Stimulated activated CD8-positive, alpha-beta memory T cell treated with anti-CD3 and anti-CD28 coated beads, Interleukin-12 subunit alpha, Interleukin-12 subunit beta, amount 100 ng/mL, for 24 hours (primary cell): ENCODE results near the gene RPRD1B.
"Not testable (repeated sequence)": the region's sequence is repeated elsewhere in the genome, so short reads cannot be mapped to it uniquely, and the experiment has no call there.

Experiments used
- DNase-seq: peaks from one replicate; pipeline ENCODE4 v3.0.0-alpha.2; 2020; ENCODE audit errors: extremely low read depth

The RPRD1B gene

GRCh38 chr20:38104285-38104684 lies 70.7 kb downstream of the RPRD1B start:
- DNase-seq: no peak

GRCh38 chr20:38106461-38106860 lies 72.9 kb downstream of the RPRD1B start:
- no peak for DNase-seq

DNA sequence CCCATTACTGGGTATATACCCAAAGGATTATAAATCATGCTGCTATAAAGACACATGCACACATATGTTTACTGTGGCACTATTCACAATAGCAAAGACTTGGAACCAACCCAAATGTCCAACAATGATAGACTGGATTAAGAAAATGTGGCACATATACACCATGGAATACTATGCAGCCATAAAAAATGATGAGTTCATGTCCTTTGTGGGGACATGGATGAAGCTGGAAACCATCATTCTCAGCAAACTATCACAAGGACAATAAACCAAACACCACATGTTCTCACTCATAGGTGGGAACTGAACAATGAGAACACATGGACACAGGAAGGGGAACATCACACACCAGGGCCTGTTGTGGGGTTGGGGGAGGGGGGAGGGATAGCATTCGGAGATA lies 73.8 kb downstream of the RPRD1B start:
- not testable (repeated sequence) for DNase-seq

DNA sequence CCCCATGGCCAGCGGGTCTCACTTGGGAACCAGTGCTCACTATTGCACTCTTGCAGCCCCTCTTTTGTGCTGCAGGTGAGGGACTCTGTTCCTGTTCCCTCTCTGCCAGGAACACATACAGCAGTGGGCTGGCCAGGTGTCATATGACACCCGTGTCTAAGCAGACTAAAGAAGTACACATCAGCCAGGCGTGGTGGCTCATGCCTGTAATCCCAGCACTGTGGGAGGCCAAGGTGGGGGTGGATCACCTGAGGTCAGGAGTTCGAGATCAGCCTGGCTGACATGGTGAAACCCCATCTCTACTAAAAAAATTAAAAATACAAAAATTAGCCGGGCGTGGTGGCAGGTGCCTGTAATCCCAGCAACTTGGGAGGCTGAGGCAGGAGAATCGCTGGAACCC lies 74.4 kb downstream of the RPRD1B start:
- DNase-seq: not testable (repeated sequence)

GRCh38 chr20:38108438-38108985 lies 75.0 kb downstream of the RPRD1B start:
- DNase-seq: no peak

DNA sequence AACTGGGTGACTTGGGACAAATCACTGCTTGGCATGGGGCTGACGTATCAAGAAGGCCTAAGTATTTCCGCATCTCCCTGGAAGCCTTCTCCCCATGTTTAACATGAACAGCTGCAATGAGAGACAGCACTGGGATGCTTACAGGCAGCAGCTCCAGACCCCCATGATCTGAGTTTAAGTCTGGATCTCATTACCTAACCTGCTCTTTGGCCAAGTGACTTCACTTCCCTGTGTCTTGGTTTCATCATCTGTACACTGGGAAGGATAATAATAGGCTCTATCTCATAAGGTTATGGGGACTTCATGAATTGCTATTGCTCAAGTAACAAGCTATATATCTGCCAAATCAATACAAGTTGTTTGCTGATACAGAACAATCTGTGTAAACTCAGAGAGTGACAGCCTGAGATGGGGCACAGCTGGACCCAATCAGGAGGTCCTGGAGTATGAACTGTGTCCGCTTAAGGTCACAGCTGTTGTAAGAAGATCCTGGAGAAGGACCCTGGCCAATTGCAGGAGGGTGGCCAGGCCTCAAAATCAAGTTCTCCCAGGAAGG lies 75.5 kb downstream of the RPRD1B start:
- DNase-seq: no peak

DNA sequence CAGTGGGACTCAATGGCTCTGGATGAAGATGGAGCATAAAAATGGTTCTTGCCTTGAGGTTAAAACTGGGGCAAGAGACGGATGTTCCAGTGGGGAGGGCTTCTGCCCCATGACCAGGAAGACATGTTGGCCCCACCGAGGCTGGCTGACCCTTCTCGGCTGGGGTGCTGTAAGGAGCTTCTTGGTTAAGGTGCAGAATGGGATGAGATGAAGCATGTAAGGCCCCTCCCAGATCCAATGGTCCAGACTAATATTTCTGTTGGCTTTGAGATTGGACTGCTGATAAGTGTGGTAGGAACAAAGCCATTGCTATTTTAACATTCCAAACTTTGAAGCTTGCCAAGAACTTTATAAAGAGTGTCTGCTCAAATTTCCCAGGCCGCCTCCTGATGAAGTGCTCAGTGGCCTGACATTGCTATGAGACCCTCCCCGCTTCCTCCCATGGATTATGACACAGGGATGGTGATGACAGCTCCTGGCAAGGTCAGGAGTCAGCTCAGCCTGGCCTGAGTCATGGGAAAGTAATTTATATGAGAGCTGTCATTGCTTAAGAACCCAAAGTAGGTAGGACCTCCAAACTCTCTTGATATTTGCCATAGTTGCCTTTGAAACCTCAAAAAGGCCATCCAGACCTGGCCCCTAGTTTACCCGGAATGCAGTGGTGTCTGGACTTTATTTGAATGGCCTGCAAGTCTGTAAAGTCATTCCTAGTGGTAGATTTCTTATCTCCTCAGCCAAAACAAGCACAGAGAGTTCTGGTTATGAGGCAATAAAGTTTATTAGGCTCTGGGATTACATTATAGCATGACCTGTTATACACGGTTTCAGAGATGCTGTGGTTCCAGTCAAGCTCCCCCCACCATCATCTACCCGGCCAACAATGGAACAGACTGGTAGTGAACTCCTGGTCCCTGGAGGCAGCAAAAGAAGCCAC lies 76.3 kb downstream of the RPRD1B start:
- DNase-seq: no peak

DNA sequence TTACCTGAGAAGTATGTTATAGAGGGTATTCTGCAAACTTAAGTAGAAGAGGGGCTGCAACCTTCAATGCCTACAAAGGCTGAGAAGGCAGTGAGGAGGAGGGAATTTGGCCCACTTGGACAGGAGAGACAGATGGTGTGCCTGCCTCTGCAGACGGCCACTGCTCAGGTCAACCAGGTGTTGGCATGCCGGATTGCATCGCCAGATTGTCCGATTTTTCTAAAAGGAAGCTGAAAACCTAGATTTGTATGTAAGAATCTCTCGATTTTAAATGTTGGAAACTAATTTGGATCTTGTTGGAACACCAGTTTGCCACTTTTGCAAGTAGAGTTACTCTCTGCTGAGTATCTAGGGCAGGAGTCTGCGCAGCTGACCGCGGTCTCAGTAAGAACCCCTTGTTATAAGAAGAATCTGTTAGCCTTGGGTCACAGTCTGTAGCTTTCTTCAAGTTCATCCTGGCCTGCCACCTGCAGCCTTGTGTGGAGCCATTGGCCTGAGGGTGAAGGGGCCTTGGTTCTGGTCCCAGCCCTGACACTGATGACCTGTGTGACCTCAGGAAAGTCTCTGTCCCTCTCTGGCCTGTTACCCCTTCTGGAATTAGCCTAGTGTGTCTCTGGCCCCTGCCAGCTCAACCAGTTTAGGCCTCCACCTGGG lies 77.1 kb downstream of the RPRD1B start:
- no peak for DNase-seq

DNA sequence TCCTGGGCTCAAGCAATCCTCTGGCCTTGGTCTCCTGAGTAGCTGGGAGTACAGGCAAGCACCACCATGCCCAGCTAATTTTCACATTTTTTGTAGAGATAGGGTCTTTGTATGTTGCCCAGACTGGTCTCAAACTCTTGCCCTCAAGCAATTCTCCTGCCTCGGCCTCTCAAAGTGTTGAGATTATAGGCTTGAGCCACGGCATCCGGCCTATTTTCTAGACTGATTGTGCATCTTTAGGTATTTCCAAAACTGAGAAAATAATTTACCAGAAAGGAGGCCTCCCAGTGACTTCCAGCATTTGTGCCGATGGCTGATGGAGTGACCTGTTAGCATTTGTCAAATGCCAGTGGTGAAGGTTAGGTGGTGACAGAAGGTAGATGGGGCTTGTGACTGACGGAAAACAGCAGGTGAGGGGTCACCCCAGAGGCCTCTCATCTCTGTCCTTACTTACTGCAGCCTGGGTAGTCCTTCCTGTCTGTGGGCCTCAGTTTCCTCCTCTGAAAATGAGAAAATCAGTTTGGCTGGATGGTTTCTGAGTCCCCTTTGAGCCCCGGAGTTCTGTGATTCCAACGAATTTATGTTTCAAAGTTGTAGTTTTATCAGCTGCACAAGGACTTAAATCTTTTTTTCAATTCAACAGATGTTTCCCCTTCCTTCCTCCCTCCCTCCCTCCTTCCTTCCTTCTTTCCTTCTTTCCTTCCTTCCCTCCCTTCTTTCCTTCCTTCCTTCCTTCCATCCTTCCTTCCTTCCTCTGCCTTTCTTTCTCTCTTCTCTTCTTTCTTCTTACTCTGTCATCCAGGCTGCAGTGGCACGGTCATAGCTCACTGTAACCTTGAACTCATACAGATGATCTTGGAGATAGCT lies 78.1 kb downstream of the RPRD1B start:
- no peak for DNase-seq

GRCh38 chr20:38112261-38112929 lies 78.8 kb downstream of the RPRD1B start:
- DNase-seq: no peak

DNA sequence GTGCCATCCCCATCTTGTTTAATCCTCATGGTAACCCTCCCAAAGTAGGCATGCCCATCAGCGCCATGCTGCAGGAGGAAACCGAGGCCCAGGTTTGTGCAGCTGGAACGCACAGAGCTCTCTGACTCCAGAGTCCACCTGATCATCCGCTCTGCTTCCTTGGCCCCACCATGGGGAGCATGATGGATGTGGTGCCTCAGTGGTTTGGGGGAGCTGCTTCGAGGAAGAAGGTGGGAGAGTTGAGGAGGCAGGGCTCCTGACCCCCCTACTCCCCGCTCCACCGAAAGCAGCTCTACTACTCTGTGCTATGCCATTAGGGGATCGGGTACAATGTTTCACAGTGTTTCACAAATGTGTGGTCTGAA lies 79.4 kb downstream of the RPRD1B start:
- no peak for DNase-seq

DNA sequence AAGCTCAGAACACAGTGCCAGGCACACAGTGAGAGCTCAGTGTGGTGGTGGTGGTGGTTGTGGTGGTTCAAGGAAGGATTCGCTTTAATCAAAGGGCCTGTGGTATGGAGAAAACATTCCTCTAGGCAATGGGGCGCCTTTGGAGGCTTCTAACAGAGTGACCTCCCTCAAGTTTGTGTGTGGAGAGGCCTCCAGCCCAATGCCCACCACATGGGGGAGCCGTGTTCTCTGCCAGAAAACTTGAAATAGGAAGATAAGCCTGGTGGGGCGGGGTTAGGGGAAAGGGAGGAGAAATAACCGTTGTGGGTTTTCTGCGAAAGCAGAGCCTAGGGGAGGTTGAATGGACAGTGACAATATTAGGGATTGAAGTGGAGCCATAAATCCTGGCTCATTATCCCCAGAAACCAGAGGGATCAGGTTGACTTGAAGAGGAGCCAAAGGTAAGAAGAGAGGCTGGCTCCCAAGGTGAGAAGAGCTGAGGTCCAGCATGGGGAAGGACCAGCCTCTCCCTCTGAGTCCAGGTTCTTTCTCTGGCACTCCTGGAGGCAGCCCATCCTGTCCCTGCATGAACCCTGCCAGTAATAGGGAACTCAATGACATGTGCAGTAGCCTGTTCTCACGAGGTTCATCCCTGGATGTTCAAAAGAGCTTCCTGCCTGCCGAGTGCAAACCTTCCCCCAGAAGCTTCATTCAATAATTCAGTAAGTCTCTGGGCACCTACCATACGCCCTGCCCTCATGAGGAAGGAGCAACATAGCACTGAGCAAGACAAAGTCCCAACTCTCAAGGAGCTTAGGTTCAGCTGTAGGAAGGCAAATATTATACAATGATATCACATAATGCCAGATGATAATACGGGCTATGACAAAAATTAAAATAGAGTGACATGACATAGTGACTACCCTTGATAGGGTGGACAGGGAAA lies 80.1 kb downstream of the RPRD1B start:
- no peak for DNase-seq

GRCh38 chr20:38114353-38114791 lies 80.8 kb downstream of the RPRD1B start:
- DNase-seq: no peak

DNA sequence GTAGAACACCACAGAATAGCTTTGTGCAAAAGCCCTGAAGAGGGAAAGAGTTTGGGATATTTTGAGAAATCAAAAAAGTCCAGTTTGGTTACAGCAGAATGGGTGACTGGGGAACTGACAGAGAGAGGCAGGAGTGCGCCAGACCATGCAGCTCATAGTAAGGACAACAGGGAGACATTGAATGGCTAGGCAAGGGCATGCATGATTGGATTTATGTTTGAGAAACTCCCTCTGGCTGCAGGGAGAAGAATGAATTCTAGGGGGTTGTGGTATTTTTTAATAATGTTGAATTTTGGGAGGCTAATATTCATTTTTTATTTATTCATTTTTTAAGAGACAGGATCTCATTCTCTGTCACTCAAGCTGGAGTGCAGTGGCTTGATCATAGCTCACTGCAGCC lies 81.7 kb downstream of the RPRD1B start:
- no peak for DNase-seq

GRCh38 chr20:38115896-38116295 lies 82.3 kb downstream of the RPRD1B start:
- DNase-seq: no peak

DNA sequence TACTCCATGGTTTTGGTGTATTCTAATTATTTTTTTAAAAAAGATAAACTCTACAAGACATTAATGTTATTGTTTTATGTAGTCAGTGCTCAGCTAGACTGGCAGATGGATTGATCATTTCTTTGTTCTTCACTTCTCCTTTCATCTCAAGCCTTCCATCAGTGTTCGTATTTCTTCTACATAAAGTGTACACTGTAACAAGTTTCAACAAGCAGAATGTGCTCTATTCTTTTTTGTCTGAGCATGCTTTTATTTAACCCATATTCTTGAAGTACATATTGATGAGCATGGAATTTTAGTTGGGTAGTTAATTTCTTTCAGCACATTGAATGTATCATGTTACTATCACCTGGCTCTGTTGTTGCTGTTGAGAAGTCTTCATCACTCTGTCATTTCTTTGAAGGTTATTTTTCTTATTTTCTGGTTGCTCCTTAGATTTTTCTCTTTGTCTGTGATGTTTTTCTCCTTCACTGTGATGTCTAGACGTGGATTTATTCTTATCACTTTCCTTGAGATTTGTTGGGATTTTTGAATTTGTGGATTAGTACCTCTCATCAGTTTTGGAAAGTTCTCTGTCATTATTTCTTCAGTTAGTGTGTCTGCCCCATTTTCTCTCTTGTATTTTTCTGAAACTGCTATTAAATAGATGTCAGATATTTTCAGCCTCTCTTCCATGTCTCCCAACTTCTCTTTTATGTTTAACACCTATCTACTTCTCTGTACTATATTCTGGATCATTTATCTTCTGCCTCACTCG lies 83.0 kb downstream of the RPRD1B start:
- DNase-seq: no peak

- no peak for DNase-seq
Observed at GRCh38 chr20:38117205-38117604, 83.7 kb downstream of the RPRD1B start.

- no peak for DNase-seq
Observed at GRCh38 chr20:38117635-38118034, 84.1 kb downstream of the RPRD1B start.

GRCh38 chr20:38119446-38119845 lies 85.9 kb downstream of the RPRD1B start:
- DNase-seq: no peak
